GM18502 (cell line): ENCODE results near the gene GRK3.

ENCODE experiments used
- ATAC-seq: cut with Tn5 transposase; IDR thresholded peaks from one replicate; pipeline ENCODE4 v1.9.1; 2021; ENCODE audit warnings: mild to moderate bottlenecking; ENCODE audit not compliant: unreplicated experiment, poor library complexity

Gene GRK3

DNA sequence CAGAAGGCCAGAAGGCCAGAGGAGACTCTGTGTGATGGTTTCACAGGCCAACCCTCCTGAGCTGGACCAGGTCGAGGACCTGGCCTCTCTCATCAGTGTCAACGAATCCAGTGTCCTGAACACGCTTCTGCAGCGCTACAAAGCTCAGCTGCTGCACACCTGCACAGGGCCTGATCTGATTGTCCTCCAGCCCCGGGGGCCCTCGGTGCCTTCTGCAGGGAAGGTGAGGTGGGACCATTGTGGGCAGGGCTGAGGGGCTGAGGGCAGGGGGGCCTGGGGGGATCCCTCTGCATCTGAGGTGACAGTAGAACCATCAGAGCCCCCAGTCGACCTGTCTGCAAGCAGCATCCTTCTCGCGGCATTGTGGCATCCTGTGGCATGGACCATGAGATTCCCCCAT is 207.8 kb downstream of the GRK3 start:
- ATAC-seq = no peak

GRCh38 chr22:25774575-25775026 is 210.1 kb downstream of the GRK3 start:
- no peak for ATAC-seq

- ATAC-seq = no peak
Measured at GRCh38 chr22:25775531-25775930, 211.1 kb downstream of the GRK3 start.

DNA sequence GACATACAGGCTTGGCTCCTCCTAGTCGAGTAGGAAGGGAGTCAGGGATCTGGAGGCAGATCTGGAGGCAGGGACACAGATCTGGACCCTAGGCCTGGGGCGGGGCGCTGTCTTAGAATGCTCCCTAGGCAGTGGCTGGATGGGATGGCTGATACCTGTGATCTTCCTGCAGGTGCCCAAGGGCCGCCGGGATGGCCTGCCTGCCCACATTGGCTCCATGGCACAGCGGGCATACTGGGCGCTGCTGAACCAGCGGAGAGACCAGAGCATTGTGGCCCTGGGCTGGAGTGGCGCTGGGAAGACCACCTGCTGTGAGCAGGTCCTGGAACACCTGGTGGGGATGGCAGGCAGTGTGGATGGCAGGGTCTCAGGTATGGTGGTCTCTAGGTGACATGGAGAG is 212.9 kb downstream of the GRK3 start:
- ATAC-seq = no peak

DNA sequence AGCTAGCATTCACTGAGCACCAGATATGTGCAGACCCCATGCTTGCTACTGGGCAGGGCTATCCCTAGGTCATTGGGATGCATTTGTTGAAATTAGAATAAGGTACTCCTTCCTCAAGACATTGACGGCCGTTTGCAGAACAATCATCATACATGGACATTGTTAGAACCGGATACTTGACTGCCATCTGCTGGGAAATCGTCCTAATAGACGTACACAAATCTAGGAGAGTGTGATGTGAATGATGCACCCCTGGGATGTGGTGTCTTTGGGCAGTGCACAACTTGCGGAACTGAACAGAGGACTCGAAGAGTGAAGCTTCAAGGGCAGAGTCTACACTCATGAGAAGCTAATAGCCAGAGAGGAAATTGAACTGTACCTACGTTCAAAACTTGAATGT is 213.4 kb downstream of the GRK3 start:
- ATAC-seq = no peak
